ENCODE measurements around the gene KLHL15. TPM values are rescaled to one million over a fixed set of nuclear protein-coding genes. Genes with fewer than 3 reads are reported as not detected.
A peak's percentile ranks its signal among the peaks of the same experiment; 100 is the strongest.
"Not testable (repeated sequence)": the region's sequence is repeated elsewhere in the genome, so short reads cannot be mapped to it uniquely, and the experiment has no call there.

Gene KLHL15
- total RNA-seq, 1 experiment from 2014 or later: 7.2 TPM

GRCh38 chrX:23980011-23980441 is 47.0 kb downstream of the KLHL15 start:
- Mint-ChIP-seq H3K27me3 (ENCODE audit: low read depth) (no peaks in the 10 kb centered on the region), H3K36me3 (no peaks in the 10 kb centered on the region), H3K4me1 (peaks cover 30% of the 10 kb centered on the region), H3K4me3 (no peak overlapping the region), H3K27ac (no peak overlapping the region), H3K9me3 (no peaks in the 10 kb centered on the region)
- no peak for TF ChIP-seq ZNF138 (CRISPR knock-in tag; conservative IDR thresholded peaks at IDR 0.05)
- no peak for TF ChIP-seq ZNF121 (CRISPR knock-in tag; IDR thresholded peaks at IDR 0.05)
- TF ChIP-seq JAZF1 (CRISPR knock-in tag; IDR thresholded peaks at IDR 0.05): no peak
- TF ChIP-seq ZMAT4 (CRISPR knock-in tag; IDR thresholded peaks at IDR 0.05): no peak
- no peak for TF ChIP-seq MLX (CRISPR knock-in tag; IDR thresholded peaks at IDR 0.05)
- TF ChIP-seq ERG (CRISPR knock-in tag; IDR thresholded peaks at IDR 0.05): no peak
- no peak for TF ChIP-seq ELF4 (CRISPR knock-in tag; IDR thresholded peaks at IDR 0.05; ENCODE audit: low read depth)
- TF ChIP-seq E2F1 (CRISPR knock-in tag; IDR thresholded peaks at IDR 0.05): no peak
- ATAC-seq: 0 out of 2 replicates have a peak, but pooled peaks have one; percentile 25
- ChIA-PET CTCF (no interaction called here), POLR2A (no interaction called here)
- no peak for DNase-seq (ENCODE audit: low spot score)

- CTCF ChIA-PET: no interaction called here
- H3K4me3 Mint-ChIP-seq: no peak overlapping the region
- H3K36me3 Mint-ChIP-seq: no peaks in the 10 kb centered on the region
- ATAC-seq: no peak
- H3K27me3 Mint-ChIP-seq (ENCODE audit: low read depth): no peaks in the 10 kb centered on the region
- no peak overlapping the region for H3K27ac Mint-ChIP-seq
- POLR2A ChIA-PET: no interaction called here
- H3K9me3 Mint-ChIP-seq: no peaks in the 10 kb centered on the region
- H3K4me1 Mint-ChIP-seq: peaks cover 30% of the 10 kb centered on the region
- TF ChIP-seq ZNF263 (CRISPR knock-in tag; IDR thresholded peaks at IDR 0.05; ENCODE audit: low read depth) (no peak), AR (CRISPR knock-in tag; IDR thresholded peaks at IDR 0.05) (no peak)
- DNase-seq (ENCODE audit: low spot score): no peak
Observed at GRCh38 chrX:23978491-23978890, 48.5 kb downstream of the KLHL15 start.

- H3K4me1 Mint-ChIP-seq; ATAC-seq; DNase-seq (ENCODE audit: low spot score); H3K9me3 Mint-ChIP-seq; H3K36me3 Mint-ChIP-seq; POLR2A ChIA-PET; H3K27me3 Mint-ChIP-seq (ENCODE audit: low read depth); H3K27ac Mint-ChIP-seq; H3K4me3 Mint-ChIP-seq; CTCF ChIA-PET: not testable (repeated sequence)
Observed at GRCh38 chrX:23965630-23966029, 61.4 kb downstream of the KLHL15 start.

GRCh38 chrX:23964191-23964590 is 62.8 kb downstream of the KLHL15 start:
- H3K27ac Mint-ChIP-seq: no peak overlapping the region

More at GRCh38 chrX:23964191-23964590, 62.8 kb downstream of the KLHL15 start:
- TF ChIP-seq ZNF396 (CRISPR knock-in tag; IDR thresholded peaks at IDR 0.05; ENCODE audit: borderline replicate concordance) (no peak), ZNF425 (CRISPR knock-in tag; conservative IDR thresholded peaks at IDR 0.05) (no peak), PRRX2 (CRISPR knock-in tag; IDR thresholded peaks at IDR 0.05) (no peak), ZNF512 (CRISPR knock-in tag; IDR thresholded peaks at IDR 0.05; ENCODE audit: borderline replicate concordance) (no peak)
- H3K4me3 Mint-ChIP-seq: no peak overlapping the region
- peaks cover 8% of the 10 kb centered on the region for H3K4me1 Mint-ChIP-seq
- H3K27me3 Mint-ChIP-seq (ENCODE audit: low read depth): no peaks in the 10 kb centered on the region
- no peaks in the 10 kb centered on the region for H3K9me3 Mint-ChIP-seq
- ATAC-seq: no peak
- no peaks in the 10 kb centered on the region for H3K36me3 Mint-ChIP-seq
- ChIA-PET CTCF (interaction anchor here (0.5 kb wide), 1 partner anchor 54 kb away, joined by 4 read pairs; no protein-coding TSS in a partner anchor), POLR2A (no interaction called here)
- no peak for DNase-seq (ENCODE audit: low spot score)

All from WTC11 (cell line).